ENCODE results near the gene SHCBP1.

SHCBP1 gene

GRCh38 chr16:46614006-46614405 lies 7.2 kb downstream of the SHCBP1 start:
- no peak for DNase-seq (ENCODE audit: low spot score)

- no peak for DNase-seq (ENCODE audit: low spot score)
Measured at GRCh38 chr16:46613352-46613751, 7.8 kb downstream of the SHCBP1 start.

GRCh38 chr16:46612121-46612520 lies 9.1 kb downstream of the SHCBP1 start:
- DNase-seq (ENCODE audit: low spot score) = no peak

- DNase-seq (ENCODE audit: low spot score) = peak; percentile 40
Measured at GRCh38 chr16:46607529-46607928, 13.7 kb downstream of the SHCBP1 start.

- no peak for DNase-seq (ENCODE audit: low spot score)
Measured at GRCh38 chr16:46606231-46606630, 14.9 kb downstream of the SHCBP1 start.

GRCh38 chr16:46591257-46591656 lies 29.9 kb downstream of the SHCBP1 start:
- no peak for DNase-seq (ENCODE audit: low spot score)

- DNase-seq (ENCODE audit: low spot score) = no peak
Measured at GRCh38 chr16:46586011-46586577, 35.1 kb downstream of the SHCBP1 start.

GRCh38 chr16:46583036-46583435 lies 38.1 kb downstream of the SHCBP1 start:
- DNase-seq (ENCODE audit: low spot score) = no peak

GRCh38 chr16:46582313-46582712 lies 38.9 kb downstream of the SHCBP1 start:
- no peak for DNase-seq (ENCODE audit: low spot score)

GRCh38 chr16:46577988-46578579 lies 43.1 kb downstream of the SHCBP1 start:
- DNase-seq (ENCODE audit: low spot score) = no peak

GRCh38 chr16:46573834-46574159 lies 47.4 kb downstream of the SHCBP1 start:
- DNase-seq (ENCODE audit: low spot score) = no peak

- no peak for DNase-seq (ENCODE audit: low spot score)
Measured at GRCh38 chr16:46573008-46573833, 48.0 kb downstream of the SHCBP1 start.

- DNase-seq (ENCODE audit: low spot score) = no peak
Measured at GRCh38 chr16:46569231-46569735, 51.9 kb downstream of the SHCBP1 start.

- no peak for DNase-seq (ENCODE audit: low spot score)
Measured at GRCh38 chr16:46568472-46569230, 52.5 kb downstream of the SHCBP1 start.

- DNase-seq (ENCODE audit: low spot score) = no peak
Measured at GRCh38 chr16:46562979-46563378, 58.2 kb downstream of the SHCBP1 start.

- DNase-seq (ENCODE audit: low spot score) = no peak
Measured at GRCh38 chr16:46558018-46558417, 63.2 kb downstream of the SHCBP1 start.

- DNase-seq (ENCODE audit: low spot score) = no peak
Measured at GRCh38 chr16:46555951-46556350, 65.2 kb downstream of the SHCBP1 start.

- DNase-seq (ENCODE audit: low spot score) = peak; percentile 48
Measured at GRCh38 chr16:46554435-46554834, 66.7 kb downstream of the SHCBP1 start.

- DNase-seq (ENCODE audit: low spot score) = no peak
Measured at GRCh38 chr16:46549477-46549876, 71.7 kb downstream of the SHCBP1 start.
